ENCODE results near the gene OSBPL1A.
A peak's percentile ranks its signal among the peaks of the same experiment; 100 is the strongest.

Gene OSBPL1A

GRCh38 chr18:24181806-24182205, 215.8 kb downstream of the OSBPL1A start:
- in situ Hi-C loops (cut with HindIII; ENCODE audit: low pct_ligation_motif_present, low sequenced_read_pairs): no loop called here
- DNase-seq: no peak
- Histone ChIP-seq H3K27ac (no peak overlapping the region), H3K36me3 (replicated peaks) (no peaks in the 10 kb centered on the region), H3K27me3 (replicated peaks) (no peaks in the 10 kb centered on the region), H3K4me3 (ENCODE audit: low read depth, low read length) (no peak overlapping the region)
- TF ChIP-seq CTCF (IDR thresholded peaks at IDR 0.05; ENCODE audit: low read depth, low read length, missing control alignments): no peak

- Histone ChIP-seq H3K27me3 (replicated peaks) (no peaks in the 10 kb centered on the region), H3K4me3 (ENCODE audit: low read depth, low read length) (no peak overlapping the region), H3K36me3 (replicated peaks) (no peaks in the 10 kb centered on the region), H3K27ac (no peak overlapping the region)
- in situ Hi-C loops (cut with HindIII; ENCODE audit: low pct_ligation_motif_present, low sequenced_read_pairs): no loop called here
- no peak for TF ChIP-seq CTCF (IDR thresholded peaks at IDR 0.05; ENCODE audit: low read depth, low read length, missing control alignments)
- DNase-seq: no peak
Observed at GRCh38 chr18:24180048-24180447, 217.6 kb downstream of the OSBPL1A start.

GRCh38 chr18:24177499-24178133, 220.0 kb downstream of the OSBPL1A start:
- H3K4me3 ChIP-seq (ENCODE audit: low read depth, low read length): no peak overlapping the region
- H3K27me3 ChIP-seq (replicated peaks): no peaks in the 10 kb centered on the region
- H3K36me3 ChIP-seq (replicated peaks): no peaks in the 10 kb centered on the region
- in situ Hi-C loops (cut with HindIII; ENCODE audit: low pct_ligation_motif_present, low sequenced_read_pairs): no loop called here
- H3K27ac ChIP-seq: no peak overlapping the region
- DNase-seq: no peak
- no peak for TF ChIP-seq CTCF (IDR thresholded peaks at IDR 0.05; ENCODE audit: low read depth, low read length, missing control alignments)

GRCh38 chr18:24176727-24177416, 220.8 kb downstream of the OSBPL1A start:
- H3K27me3 ChIP-seq (replicated peaks): no peaks in the 10 kb centered on the region
- H3K36me3 ChIP-seq (replicated peaks): no peaks in the 10 kb centered on the region
- H3K4me3 ChIP-seq (ENCODE audit: low read depth, low read length): no peak overlapping the region
- in situ Hi-C loops (cut with HindIII; ENCODE audit: low pct_ligation_motif_present, low sequenced_read_pairs): no loop called here
- DNase-seq: peak; percentile 44
- no peak overlapping the region for H3K27ac ChIP-seq
- peak; percentile 90 for TF ChIP-seq CTCF (IDR thresholded peaks at IDR 0.05; ENCODE audit: low read depth, low read length, missing control alignments)

- DNase-seq: no peak
- no peaks in the 10 kb centered on the region for H3K36me3 ChIP-seq (replicated peaks)
- no peak overlapping the region for H3K27ac ChIP-seq
- H3K4me3 ChIP-seq (ENCODE audit: low read depth, low read length): no peak overlapping the region
- H3K27me3 ChIP-seq (replicated peaks): no peaks in the 10 kb centered on the region
- no peak for TF ChIP-seq CTCF (IDR thresholded peaks at IDR 0.05; ENCODE audit: low read depth, low read length, missing control alignments)
- in situ Hi-C loops (cut with HindIII; ENCODE audit: low pct_ligation_motif_present, low sequenced_read_pairs): no loop called here
Observed at GRCh38 chr18:24173997-24174396, 223.6 kb downstream of the OSBPL1A start.
